IMR-90 (cell line): ENCODE data around the gene CYB561D2. TPM values are rescaled to one million over a fixed set of nuclear protein-coding genes. Genes with fewer than 3 reads are reported as not detected.

Source experiments
- polyA plus RNA-seq, 3 experiments: library from polyadenylated mRNA; depleted of rRNA; stranded (reverse); fragments of >200 nt; gene quantifications; 2 replicates each; pipeline ENCODE4 v1.2.3, GENCODE V29; 2012; ENCODE audit warnings: low replicate concordance in 1 of 3
- total RNA-seq: library from RNA; depleted of rRNA; stranded (reverse); fragments of >200 nt; gene quantifications from 2 replicates; pipeline ENCODE4 v1.2.3, GENCODE V29; 2012
- TF ChIP-seq, protein P1 (sequence below): fragments of 150-350 bp; IDR thresholded peaks from 2 replicates; pipeline ENCODE4 v1.6.1; 2016; ENCODE audit warnings: low read depth, mild to moderate bottlenecking, low read length, moderate library complexity, borderline replicate concordance

The CYB561D2 gene
- total and polyA plus RNA-seq, 2 of the 4 experiments (the other 2 are of a cell fraction), result 29.2 to 31.7 TPM

GRCh38 chr3:50373146-50374051 lies 22.7 kb downstream of the CYB561D2 start (continued):
- TF ChIP-seq, protein P1, sequence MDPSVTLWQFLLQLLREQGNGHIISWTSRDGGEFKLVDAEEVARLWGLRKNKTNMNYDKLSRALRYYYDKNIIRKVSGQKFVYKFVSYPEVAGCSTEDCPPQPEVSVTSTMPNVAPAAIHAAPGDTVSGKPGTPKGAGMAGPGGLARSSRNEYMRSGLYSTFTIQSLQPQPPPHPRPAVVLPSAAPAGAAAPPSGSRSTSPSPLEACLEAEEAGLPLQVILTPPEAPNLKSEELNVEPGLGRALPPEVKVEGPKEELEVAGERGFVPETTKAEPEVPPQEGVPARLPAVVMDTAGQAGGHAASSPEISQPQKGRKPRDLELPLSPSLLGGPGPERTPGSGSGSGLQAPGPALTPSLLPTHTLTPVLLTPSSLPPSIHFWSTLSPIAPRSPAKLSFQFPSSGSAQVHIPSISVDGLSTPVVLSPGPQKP, result no peak
